ENCODE measurements around the gene TSPAN12.

GRCh38 chr7:120770206-120770605 is 87.7 kb downstream of the TSPAN12 start:
- TF ChIP-seq CTCF (IDR thresholded peaks at IDR 0.05) (no peak), SP1 (CRISPR knock-in tag; conservative IDR thresholded peaks at IDR 0.05) (no peak), EMX1 (CRISPR knock-in tag; IDR thresholded peaks at IDR 0.05) (no peak)
